ENCODE results near the gene LAD1. TPM values are rescaled to one million over a fixed set of nuclear protein-coding genes. Genes with fewer than 3 reads are reported as not detected.

LAD1 gene
- polyA plus RNA-seq, 1 experiment, result 0.04 TPM

DNA sequence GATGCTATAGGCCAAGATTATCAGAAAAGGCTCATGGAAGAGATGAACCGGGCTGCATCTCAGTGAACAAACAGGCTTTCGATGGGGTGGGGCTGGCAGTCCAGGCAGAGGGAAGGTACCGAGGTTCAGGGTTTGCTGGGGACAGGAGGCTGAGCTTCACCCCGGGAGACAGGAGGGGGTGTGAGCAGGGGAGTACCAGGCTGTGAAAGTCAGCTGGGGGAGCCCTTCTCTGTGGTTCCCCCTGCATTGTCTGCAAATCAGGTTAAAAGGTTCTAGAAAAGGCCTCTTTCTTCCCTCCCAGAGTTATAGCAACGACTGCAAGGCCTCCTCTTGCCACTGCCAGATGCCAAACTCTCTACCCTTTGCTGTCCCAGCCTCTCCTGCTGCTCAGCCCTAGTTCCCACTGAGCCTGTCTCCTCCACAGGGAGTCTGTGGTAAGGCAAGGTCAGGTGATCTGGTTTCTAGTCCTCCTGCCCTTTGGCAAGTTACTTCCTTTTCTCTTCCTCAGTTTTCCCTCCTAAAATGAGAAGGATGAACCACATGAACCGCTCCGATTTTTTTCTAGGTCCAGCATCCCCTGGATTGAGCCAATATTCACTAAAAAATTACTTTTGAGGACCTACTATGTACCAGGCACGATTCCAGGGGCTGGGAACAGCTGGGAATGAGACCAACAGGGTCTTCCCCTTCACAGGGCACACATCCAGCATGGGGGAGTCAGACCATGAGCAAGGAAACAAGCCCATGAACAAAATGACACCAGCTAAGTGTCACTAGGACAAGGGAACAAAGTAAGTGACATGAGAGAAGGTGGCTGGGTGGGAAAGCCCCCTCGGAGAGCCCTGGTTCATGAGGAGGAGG is 7.2 kb downstream of the LAD1 start:
- Histone ChIP-seq H3K27me3 (ENCODE audit: control insufficient read depth, insufficient read depth, low read length) (peaks cover 53% of the 10 kb centered on the region), H3K4me3 (ENCODE audit: low read depth, low read length) (no peak overlapping the region), H3K27ac (ENCODE audit: low read depth, low read length) (no peak overlapping the region), H3K9me3 (ENCODE audit: control insufficient read depth, insufficient read depth, low read length) (no peaks in the 10 kb centered on the region)
- POLR2A ChIA-PET, result no interaction called here
- CTCF ChIA-PET, result interaction anchor here (1.0 kb wide), 2 partner anchors 43 to 121 kb away, joined by 3 to 6 read pairs; no protein-coding TSS in a partner anchor
- DNase-seq (ENCODE audit: low read depth, low spot score), result no peak
- TF ChIP-seq, protein P1, sequence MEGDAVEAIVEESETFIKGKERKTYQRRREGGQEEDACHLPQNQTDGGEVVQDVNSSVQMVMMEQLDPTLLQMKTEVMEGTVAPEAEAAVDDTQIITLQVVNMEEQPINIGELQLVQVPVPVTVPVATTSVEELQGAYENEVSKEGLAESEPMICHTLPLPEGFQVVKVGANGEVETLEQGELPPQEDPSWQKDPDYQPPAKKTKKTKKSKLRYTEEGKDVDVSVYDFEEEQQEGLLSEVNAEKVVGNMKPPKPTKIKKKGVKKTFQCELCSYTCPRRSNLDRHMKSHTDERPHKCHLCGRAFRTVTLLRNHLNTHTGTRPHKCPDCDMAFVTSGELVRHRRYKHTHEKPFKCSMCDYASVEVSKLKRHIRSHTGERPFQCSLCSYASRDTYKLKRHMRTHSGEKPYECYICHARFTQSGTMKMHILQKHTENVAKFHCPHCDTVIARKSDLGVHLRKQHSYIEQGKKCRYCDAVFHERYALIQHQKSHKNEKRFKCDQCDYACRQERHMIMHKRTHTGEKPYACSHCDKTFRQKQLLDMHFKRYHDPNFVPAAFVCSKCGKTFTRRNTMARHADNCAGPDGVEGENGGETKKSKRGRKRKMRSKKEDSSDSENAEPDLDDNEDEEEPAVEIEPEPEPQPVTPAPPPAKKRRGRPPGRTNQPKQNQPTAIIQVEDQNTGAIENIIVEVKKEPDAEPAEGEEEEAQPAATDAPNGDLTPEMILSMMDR (IDR thresholded peaks at IDR 0.05; ENCODE audit: low read depth, low read length), result no peak

DNA sequence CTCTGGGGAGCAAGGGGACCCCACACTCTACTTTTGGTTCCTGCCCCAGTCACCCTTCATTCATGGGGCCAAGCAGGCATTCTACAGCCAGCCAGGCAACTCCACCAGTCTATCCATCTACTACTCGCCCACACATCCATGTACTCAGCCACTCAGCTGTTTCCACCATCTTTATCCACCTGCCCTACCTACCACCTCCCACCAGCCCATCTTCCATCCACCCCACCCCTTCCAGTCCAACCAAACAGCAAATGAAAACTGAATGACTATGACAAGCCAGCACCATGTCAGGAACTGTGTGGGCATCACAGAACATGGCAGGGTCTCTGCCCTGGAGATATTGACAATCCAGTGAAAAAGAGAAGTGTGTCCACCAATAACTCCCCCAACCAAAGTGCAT is 7.9 kb downstream of the LAD1 start:
- TF ChIP-seq, protein P1 (IDR thresholded peaks at IDR 0.05; ENCODE audit: low read depth, low read length), result no peak
- Histone ChIP-seq H3K27me3 (ENCODE audit: control insufficient read depth, insufficient read depth, low read length) (peaks cover 47% of the 10 kb centered on the region), H3K4me3 (ENCODE audit: low read depth, low read length) (no peak overlapping the region), H3K9me3 (ENCODE audit: control insufficient read depth, insufficient read depth, low read length) (no peaks in the 10 kb centered on the region), H3K27ac (ENCODE audit: low read depth, low read length) (no peak overlapping the region)
- POLR2A ChIA-PET, result no interaction called here
- no peak for DNase-seq (ENCODE audit: low read depth, low spot score)
- CTCF ChIA-PET, result interaction anchor here (0.9 to 1.0 kb wide), 2 partner anchors 57 to 122 kb away, joined by 3 to 6 read pairs; no protein-coding TSS in a partner anchor

GRCh38 chr1:201389051-201389450 is 10.1 kb downstream of the LAD1 start:
- Histone ChIP-seq H3K27me3 (ENCODE audit: control insufficient read depth, insufficient read depth, low read length) (peaks cover 25% of the 10 kb centered on the region), H3K9me3 (ENCODE audit: control insufficient read depth, insufficient read depth, low read length) (no peaks in the 10 kb centered on the region), H3K27ac (ENCODE audit: low read depth, low read length) (no peak overlapping the region), H3K4me3 (ENCODE audit: low read depth, low read length) (no peak overlapping the region)
- ChIA-PET POLR2A (no interaction called here), CTCF (interaction anchor here (0.5 to 2.8 kb wide), 3 partner anchors 16 to 1758 kb away, joined by 5 to 15 read pairs (median 6); no protein-coding TSS in a partner anchor)
- TF ChIP-seq, protein P1 (IDR thresholded peaks at IDR 0.05; ENCODE audit: low read depth, low read length), result no peak
- no peak for DNase-seq (ENCODE audit: low read depth, low spot score)

GRCh38 chr1:201386208-201386607 is 12.9 kb downstream of the LAD1 start:
- TF ChIP-seq, protein P1 (IDR thresholded peaks at IDR 0.05; ENCODE audit: low read depth, low read length), result no peak
- POLR2A ChIA-PET, result no interaction called here
- CTCF ChIA-PET, result interaction anchor here (0.5 to 2.0 kb wide), 13 partner anchors 8 to 62 kb away, joined by 3 to 8 read pairs (median 4); no protein-coding TSS in a partner anchor
- H3K4me3 ChIP-seq (ENCODE audit: low read depth, low read length), result no peak overlapping the region
- H3K9me3 ChIP-seq (ENCODE audit: control insufficient read depth, insufficient read depth, low read length), result no peaks in the 10 kb centered on the region
- no peak for DNase-seq (ENCODE audit: low read depth, low spot score)
- no peak overlapping the region for H3K27ac ChIP-seq (ENCODE audit: low read depth, low read length)
- peaks cover 11% of the 10 kb centered on the region for H3K27me3 ChIP-seq (ENCODE audit: control insufficient read depth, insufficient read depth, low read length)
